GM12874 (cell line): Measurements from ENCODE around the gene COBL.

Source experiments
- TF ChIP-seq, protein P1 (sequence below): IDR thresholded peaks from 2 replicates; pipeline ENCODE4 v1.5.1; 2011; ENCODE audit warnings: low read depth, mild to moderate bottlenecking, control low read depth, low read length, moderate library complexity; ENCODE audit not compliant: insufficient read depth

The COBL gene

GRCh38 chr7:51226916-51227535, 89.6 kb downstream of the COBL start:
- TF ChIP-seq, protein P1, sequence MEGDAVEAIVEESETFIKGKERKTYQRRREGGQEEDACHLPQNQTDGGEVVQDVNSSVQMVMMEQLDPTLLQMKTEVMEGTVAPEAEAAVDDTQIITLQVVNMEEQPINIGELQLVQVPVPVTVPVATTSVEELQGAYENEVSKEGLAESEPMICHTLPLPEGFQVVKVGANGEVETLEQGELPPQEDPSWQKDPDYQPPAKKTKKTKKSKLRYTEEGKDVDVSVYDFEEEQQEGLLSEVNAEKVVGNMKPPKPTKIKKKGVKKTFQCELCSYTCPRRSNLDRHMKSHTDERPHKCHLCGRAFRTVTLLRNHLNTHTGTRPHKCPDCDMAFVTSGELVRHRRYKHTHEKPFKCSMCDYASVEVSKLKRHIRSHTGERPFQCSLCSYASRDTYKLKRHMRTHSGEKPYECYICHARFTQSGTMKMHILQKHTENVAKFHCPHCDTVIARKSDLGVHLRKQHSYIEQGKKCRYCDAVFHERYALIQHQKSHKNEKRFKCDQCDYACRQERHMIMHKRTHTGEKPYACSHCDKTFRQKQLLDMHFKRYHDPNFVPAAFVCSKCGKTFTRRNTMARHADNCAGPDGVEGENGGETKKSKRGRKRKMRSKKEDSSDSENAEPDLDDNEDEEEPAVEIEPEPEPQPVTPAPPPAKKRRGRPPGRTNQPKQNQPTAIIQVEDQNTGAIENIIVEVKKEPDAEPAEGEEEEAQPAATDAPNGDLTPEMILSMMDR = no peak

DNA sequence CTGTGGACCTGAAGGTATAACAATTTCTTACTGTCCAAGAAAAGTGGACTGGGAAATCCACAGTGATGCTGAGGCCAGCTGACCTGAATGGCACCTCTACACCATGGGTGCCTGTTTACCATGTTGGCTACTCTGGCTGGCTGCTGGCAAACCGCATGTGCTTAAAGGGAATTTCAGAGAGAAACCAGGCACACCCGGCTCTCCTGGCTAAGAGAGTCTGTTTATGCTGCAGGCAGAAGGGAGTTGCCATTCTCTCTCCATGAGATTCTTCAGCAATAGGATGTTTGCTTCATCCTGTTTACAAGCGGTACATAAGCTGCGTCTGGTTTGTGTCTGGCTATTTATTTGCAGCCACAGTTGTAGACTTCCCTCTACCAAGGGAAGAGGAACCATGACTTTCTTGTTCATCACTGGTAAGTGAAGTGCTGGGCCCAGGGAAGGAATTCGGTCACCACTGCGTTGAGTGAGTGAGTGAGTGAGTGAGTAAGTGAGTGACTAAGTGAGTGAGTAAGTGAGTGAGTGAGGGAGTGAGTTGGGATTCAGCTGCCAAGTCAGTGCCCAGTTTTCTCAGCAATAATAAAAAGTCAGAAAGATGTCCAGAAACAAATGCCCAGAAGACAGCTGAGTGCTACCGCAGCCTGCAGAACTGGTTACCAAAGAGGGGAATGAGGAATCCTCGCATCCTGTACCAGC, 90.4 kb downstream of the COBL start:
- TF ChIP-seq, protein P1 = no peak

DNA sequence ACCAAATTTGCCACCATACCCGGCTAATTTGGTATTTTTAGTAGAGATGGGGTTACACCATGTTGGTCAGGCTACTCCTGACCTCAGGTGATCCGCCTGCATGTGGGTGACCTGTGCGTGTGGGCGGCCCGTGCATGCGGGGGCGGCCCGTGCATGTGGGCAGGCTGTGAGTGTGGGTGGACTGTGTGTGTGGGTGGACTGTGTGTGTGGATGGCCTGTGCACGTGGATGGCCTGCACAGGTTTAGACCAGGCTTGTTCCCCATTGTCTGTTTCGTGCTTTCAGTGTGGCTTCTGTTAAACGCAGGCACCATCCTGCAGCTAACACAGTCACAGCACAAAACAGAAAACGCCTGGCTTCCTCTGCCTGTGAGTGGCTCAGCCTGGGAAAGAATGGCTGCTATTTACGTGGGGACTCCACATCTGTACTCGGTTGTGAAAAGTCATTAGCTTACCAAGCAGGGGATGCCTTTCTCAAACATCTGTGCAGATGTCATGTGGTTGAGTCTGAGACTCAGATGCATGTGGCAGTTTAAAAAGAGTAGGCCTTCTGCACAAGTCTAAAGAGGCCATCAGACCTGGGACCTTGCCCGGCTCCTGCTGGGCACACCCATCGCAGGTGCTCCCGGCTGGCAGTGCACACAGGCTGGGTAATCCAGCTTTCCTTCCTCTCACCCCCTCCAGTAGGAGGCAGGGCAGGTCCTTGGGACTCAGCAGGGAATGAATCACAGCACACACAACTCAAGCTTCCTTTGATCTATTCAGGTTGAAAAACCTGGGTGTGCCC, 91.6 kb downstream of the COBL start:
- TF ChIP-seq, protein P1 = no peak

DNA sequence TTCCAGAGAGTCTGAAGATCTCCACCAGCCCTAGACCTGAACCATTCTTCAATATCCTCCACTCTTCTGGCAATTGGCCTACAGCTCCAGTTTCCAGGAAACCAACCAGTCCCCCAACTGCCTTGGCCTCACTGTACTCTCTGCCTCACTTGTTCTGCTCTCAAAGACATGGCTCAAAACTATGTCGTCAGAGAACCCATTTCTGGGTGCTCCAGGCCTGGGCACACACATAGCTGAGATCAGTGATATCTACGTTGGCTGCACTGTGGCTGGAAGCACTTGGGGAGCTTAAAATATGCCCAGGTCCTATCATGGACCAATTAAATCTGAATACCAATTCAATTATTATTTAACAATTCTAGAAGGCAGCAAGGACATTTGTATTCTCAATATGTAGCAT, 93.1 kb downstream of the COBL start:
- TF ChIP-seq, protein P1 = no peak

DNA sequence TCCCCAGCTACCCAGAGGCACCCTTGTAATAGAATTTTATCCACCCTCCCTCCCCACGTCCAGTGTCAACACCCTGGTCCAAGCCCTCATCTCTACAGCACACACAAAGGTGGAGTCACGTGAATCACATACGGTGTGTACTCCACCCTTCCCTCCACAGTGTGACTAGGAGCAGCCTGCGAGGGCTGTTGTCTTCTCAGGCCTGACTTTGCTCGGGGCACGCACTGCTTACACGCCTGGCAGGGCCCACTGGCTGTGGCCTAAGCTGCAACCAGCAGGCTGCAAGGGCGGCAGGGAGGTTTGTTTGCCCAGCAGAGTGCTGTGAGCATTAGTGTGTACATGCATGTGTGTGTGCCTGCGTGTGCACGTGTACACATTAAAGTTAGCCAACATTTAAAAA, 93.7 kb downstream of the COBL start:
- TF ChIP-seq, protein P1 = no peak

DNA sequence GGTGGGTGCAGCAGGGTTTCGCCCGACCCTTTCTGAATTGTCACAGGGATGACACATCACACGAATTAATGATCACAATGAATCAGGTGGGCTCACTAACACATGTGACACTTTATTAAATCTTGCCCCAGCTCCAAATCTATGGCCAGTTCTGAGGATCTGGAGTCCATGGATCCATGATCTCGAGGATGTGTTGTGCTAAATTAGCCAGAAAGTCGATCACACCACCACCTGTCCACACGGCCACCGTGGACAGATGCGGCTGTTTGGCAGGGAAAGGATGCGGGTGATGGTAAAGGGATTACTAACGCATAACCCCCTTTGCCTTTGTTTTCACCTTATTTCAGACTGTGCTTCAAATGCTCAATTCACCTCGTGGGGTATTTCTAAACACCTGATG, 96.4 kb downstream of the COBL start:
- TF ChIP-seq, protein P1 = no peak

DNA sequence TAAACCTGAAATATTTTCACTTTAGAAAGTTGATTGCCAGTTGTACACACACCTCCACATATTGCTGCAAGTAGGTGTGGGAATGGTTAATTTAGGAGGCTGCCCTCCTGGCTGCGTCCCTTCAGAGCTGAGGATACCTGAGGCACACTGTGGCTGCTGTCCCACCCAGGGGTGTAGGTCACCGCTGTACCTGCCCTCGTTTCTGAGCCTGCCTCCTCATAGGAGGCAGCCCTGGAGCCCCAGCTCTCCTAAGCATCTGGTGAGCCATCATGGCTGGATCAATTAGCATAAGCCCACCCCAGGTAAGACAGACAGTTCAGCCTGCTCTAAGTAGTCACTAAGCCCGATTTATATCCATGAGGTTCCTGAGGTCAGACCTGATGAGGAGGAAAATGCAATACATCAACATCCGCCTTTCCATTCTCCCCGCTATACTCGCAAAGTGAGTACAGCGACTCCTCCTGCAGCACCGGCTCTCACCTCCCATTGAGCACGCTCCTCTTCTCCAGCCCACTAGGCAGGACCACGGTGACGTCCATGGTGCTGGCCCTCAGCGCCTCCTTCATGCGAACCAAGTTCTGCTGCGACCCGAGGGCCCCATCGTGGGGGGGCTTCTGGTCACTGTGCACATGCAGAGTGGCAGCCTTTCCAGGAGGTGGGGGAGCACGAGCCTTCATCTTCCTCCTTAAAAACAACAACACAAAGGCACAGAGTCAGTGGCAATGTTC, 97.2 kb downstream of the COBL start:
- TF ChIP-seq, protein P1 = no peak
